Activated naive CD4-positive, alpha-beta T cell treated with anti-CD3 and anti-CD28 coated beads, Interleukin-2, amount 50 U/mL, for 24 hours (primary cell): Measurements from ENCODE around the gene VAV1.
"Not testable (repeated sequence)": the region's sequence is repeated elsewhere in the genome, so short reads cannot be mapped to it uniquely, and the experiment has no call there.

Experiments
- H3K27ac Mint-ChIP-seq: one replicate; pipeline ENCODE4 v1.8.0; 2021; ENCODE audit warnings: mild to moderate bottlenecking, mixed read lengths
- H3K27me3 Mint-ChIP-seq: one replicate; pipeline ENCODE4 v1.8.0; 2021; ENCODE audit warnings: mixed read lengths
- H3K36me3 Mint-ChIP-seq: one replicate; pipeline ENCODE4 v1.8.0; 2021; ENCODE audit warnings: mixed read lengths
- H3K4me1 Mint-ChIP-seq: one replicate; pipeline ENCODE4 v1.8.0; 2021; ENCODE audit warnings: mixed read lengths
- H3K4me3 Mint-ChIP-seq: one replicate; pipeline ENCODE4 v1.8.0; 2021; ENCODE audit warnings: mild to moderate bottlenecking, mixed read lengths
- H3K9me3 Mint-ChIP-seq: one replicate; pipeline ENCODE4 v1.8.0; 2021; ENCODE audit warnings: mixed read lengths

Gene VAV1

GRCh38 chr19:6744381-6745301 lies 27.9 kb upstream of the VAV1 start:
- Mint-ChIP-seq H3K4me1 (peaks cover 6% of the 10 kb centered on the region), H3K27me3 (no peaks in the 10 kb centered on the region), H3K9me3 (no peaks in the 10 kb centered on the region), H3K36me3 (peaks cover 10% of the 10 kb centered on the region), H3K27ac (peak overlapping the region; percentile 90), H3K4me3 (no peak overlapping the region)

- Mint-ChIP-seq H3K27me3 (no peaks in the 10 kb centered on the region), H3K27ac (no peak overlapping the region), H3K36me3 (peaks cover 10% of the 10 kb centered on the region), H3K9me3 (no peaks in the 10 kb centered on the region), H3K4me1 (peaks cover 4% of the 10 kb centered on the region), H3K4me3 (no peak overlapping the region)
Observed at GRCh38 chr19:6745965-6746364, 26.5 kb upstream of the VAV1 start.

GRCh38 chr19:6748543-6748942 lies 24.0 kb upstream of the VAV1 start:
- not testable (repeated sequence) for H3K27me3 Mint-ChIP-seq, H3K9me3 Mint-ChIP-seq, H3K27ac Mint-ChIP-seq, H3K36me3 Mint-ChIP-seq, H3K4me1 Mint-ChIP-seq, H3K4me3 Mint-ChIP-seq

- H3K4me3 Mint-ChIP-seq: no peak overlapping the region
- peaks cover 16% of the 10 kb centered on the region for H3K36me3 Mint-ChIP-seq
- H3K4me1 Mint-ChIP-seq: peaks cover 5% of the 10 kb centered on the region
- no peaks in the 10 kb centered on the region for H3K27me3 Mint-ChIP-seq
- H3K9me3 Mint-ChIP-seq: no peaks in the 10 kb centered on the region
- H3K27ac Mint-ChIP-seq: no peak overlapping the region
Observed at GRCh38 chr19:6750062-6750461, 22.4 kb upstream of the VAV1 start.

GRCh38 chr19:6751189-6751588 lies 21.3 kb upstream of the VAV1 start:
- H3K27ac Mint-ChIP-seq: no peak overlapping the region
- H3K36me3 Mint-ChIP-seq: peaks cover 16% of the 10 kb centered on the region
- no peaks in the 10 kb centered on the region for H3K27me3 Mint-ChIP-seq
- H3K9me3 Mint-ChIP-seq: no peaks in the 10 kb centered on the region
- no peak overlapping the region for H3K4me3 Mint-ChIP-seq
- H3K4me1 Mint-ChIP-seq: peaks cover 5% of the 10 kb centered on the region

GRCh38 chr19:6752256-6753177 lies 20.0 kb upstream of the VAV1 start:
- Mint-ChIP-seq H3K9me3 (no peaks in the 10 kb centered on the region), H3K27me3 (no peaks in the 10 kb centered on the region), H3K4me3 (peak overlapping the region; percentile 73)

GRCh38 chr19:6753178-6754031 lies 19.1 kb upstream of the VAV1 start:
- H3K27me3 Mint-ChIP-seq: no peaks in the 10 kb centered on the region
- H3K4me1 Mint-ChIP-seq: peaks cover 5% of the 10 kb centered on the region
- H3K27ac Mint-ChIP-seq: peak overlapping the region; percentile 86
- no peaks in the 10 kb centered on the region for H3K9me3 Mint-ChIP-seq
- peaks cover 12% of the 10 kb centered on the region for H3K36me3 Mint-ChIP-seq
- H3K4me3 Mint-ChIP-seq: peak overlapping the region; percentile 73

More at GRCh38 chr19:6752256-6753177, 20.0 kb upstream of the VAV1 start:
- Mint-ChIP-seq H3K36me3 (peaks cover 16% of the 10 kb centered on the region), H3K27ac (no peak overlapping the region), H3K4me1 (peaks cover 5% of the 10 kb centered on the region)

GRCh38 chr19:6754136-6754535 lies 18.4 kb upstream of the VAV1 start:
- Mint-ChIP-seq H3K27me3 (no peaks in the 10 kb centered on the region), H3K4me3 (no peak overlapping the region), H3K36me3 (peaks cover 13% of the 10 kb centered on the region), H3K27ac (no peak overlapping the region), H3K4me1 (peaks cover 9% of the 10 kb centered on the region), H3K9me3 (no peaks in the 10 kb centered on the region)

- Mint-ChIP-seq H3K36me3 (peaks cover 13% of the 10 kb centered on the region), H3K9me3 (no peaks in the 10 kb centered on the region), H3K4me1 (peaks cover 9% of the 10 kb centered on the region), H3K4me3 (no peak overlapping the region), H3K27me3 (no peaks in the 10 kb centered on the region), H3K27ac (peak overlapping the region; percentile 70)
Observed at GRCh38 chr19:6754653-6755463, 17.6 kb upstream of the VAV1 start.

- H3K9me3 Mint-ChIP-seq: no peaks in the 10 kb centered on the region
- no peak overlapping the region for H3K4me3 Mint-ChIP-seq
- no peak overlapping the region for H3K27ac Mint-ChIP-seq
- H3K4me1 Mint-ChIP-seq: peaks cover 14% of the 10 kb centered on the region
- no peaks in the 10 kb centered on the region for H3K27me3 Mint-ChIP-seq
- H3K36me3 Mint-ChIP-seq: peaks cover 5% of the 10 kb centered on the region
Observed at GRCh38 chr19:6760606-6761005, 11.9 kb upstream of the VAV1 start.

- Mint-ChIP-seq H3K27me3 (no peaks in the 10 kb centered on the region), H3K4me1 (peaks cover 19% of the 10 kb centered on the region)
Observed at GRCh38 chr19:6761053-6761676, 11.3 kb upstream of the VAV1 start.

GRCh38 chr19:6762253-6762797 lies 10.2 kb upstream of the VAV1 start:
- H3K27ac Mint-ChIP-seq, H3K36me3 Mint-ChIP-seq, H3K4me3 Mint-ChIP-seq, H3K27me3 Mint-ChIP-seq, H3K9me3 Mint-ChIP-seq: not testable (repeated sequence)
- peaks cover 28% of the 10 kb centered on the region for H3K4me1 Mint-ChIP-seq

More at GRCh38 chr19:6761053-6761676, 11.3 kb upstream of the VAV1 start:
- no peaks in the 10 kb centered on the region for H3K9me3 Mint-ChIP-seq
- H3K27ac Mint-ChIP-seq: no peak overlapping the region
- H3K36me3 Mint-ChIP-seq: peaks cover 5% of the 10 kb centered on the region
- no peak overlapping the region for H3K4me3 Mint-ChIP-seq

- Mint-ChIP-seq H3K4me3 (peak overlapping the region; percentile 91), H3K4me1 (peaks cover 35% of the 10 kb centered on the region), H3K27me3 (no peaks in the 10 kb centered on the region), H3K36me3 (no peaks in the 10 kb centered on the region), H3K9me3 (no peaks in the 10 kb centered on the region), H3K27ac (peak overlapping the region; percentile 86)
Observed at GRCh38 chr19:6765738-6766356, 6.7 kb upstream of the VAV1 start.
